HepG2 (cell line): ENCODE results near the gene CDC42EP5. TPM values are rescaled to one million over a fixed set of nuclear protein-coding genes. Genes with fewer than 3 reads are reported as not detected.

Experiments
- ATAC-seq: fragments of 200-7000 bp; cut with Tn5 transposase; 3 replicates; pipeline ENCODE4 v1.9.1; 2020; ENCODE audit warnings: mild to moderate bottlenecking, moderate library complexity
- BruUV-seq: library from RNA; stranded (reverse); fragments of 400-500 nt; replicated peaks from 2 replicates; lab custom pipeline; 2021; lab: Mats Ljungman, UMichigan
- CTCF ChIA-PET: fragments of 300-600 bp; formaldehyde crosslinking; extraction: SDS; loops from one replicate; lab custom pipeline; 2021; ENCODE audit warnings: low total read pairs, inconsistent platforms, low intra/inter-chr PET ratio; lab: Yijun Ruan, JAX
- POLR2A ChIA-PET: fragments of 350-600 bp; sonication (Branson Sonifier 250); formaldehyde crosslinking; loops from one replicate; lab custom pipeline; 2020; ENCODE audit warnings: antibody characterized with exemption, inconsistent platforms; lab: Yijun Ruan, JAX
- DNase-seq: peaks from one replicate; pipeline ENCODE4 v3.0.0-alpha.2; 2015; ENCODE audit warnings: low spot score
- FAIRE-seq: peaks from 3 replicates; lab custom pipeline; 2011; peaks lifted over from hg19 to GRCh38; lab: Jason Lieb, UNC
- H2AFZ ChIP-seq: one replicate; pipeline ENCODE4 v1.6.1; 2011; ENCODE audit warnings: low read length, inconsistent platforms
- H3K27ac ChIP-seq: fragments of 300-600 bp; 3 replicates; pipeline ENCODE4 v1.8.0; 2011; ENCODE audit warnings: mixed run types, mild to moderate bottlenecking, mixed read lengths, low read length, inconsistent platforms; ENCODE audit not compliant: insufficient read depth; ENCODE audit errors: extremely low read length
- H3K27me3 ChIP-seq, 2 experiments: fragments of 200-600 bp in 1 of 2; 2 replicates in 1 of 2; 3 replicates in 1 of 2; pipeline versions ENCODE4 v1.6.0 to v1.8.0; 2011; ENCODE audit warnings: low read length in 2 of 2, mild to moderate bottlenecking in 2 of 2, moderate library complexity in 2 of 2, inconsistent platforms in 1 of 2; ENCODE audit not compliant: insufficient read depth in 2 of 2, control insufficient read depth in 1 of 2
- H3K36me3 ChIP-seq, 2 experiments: fragments of 200-600 bp in 1 of 2; replicated peaks in 1 of 2; 2 replicates in 1 of 2; 3 replicates in 1 of 2; pipeline versions ENCODE4 v1.5.1 to v1.8.0; 2011; ENCODE audit warnings: low read length in 2 of 2, inconsistent platforms in 1 of 2; ENCODE audit not compliant: insufficient read depth in 2 of 2, control insufficient read depth in 1 of 2
- H3K4me1 ChIP-seq: 2 replicates; pipeline ENCODE4 v1.5.1; 2012; ENCODE audit warnings: low read length, inconsistent platforms; ENCODE audit not compliant: insufficient read depth
- H3K4me2 ChIP-seq: 2 replicates; pipeline ENCODE4 v1.6.0; 2011; ENCODE audit warnings: low read depth, low read length, inconsistent platforms
- H3K4me3 ChIP-seq, 3 experiments: fragments of 200-600 bp in 1 of 3; sonication (generic), shearing (Covaris generic) in 1 of 3; replicated peaks in 1 of 3; 2 replicates each; pipeline ENCODE4 v1.5.1; 2011 to 2016; ENCODE audit warnings: low read length in 3 of 3, inconsistent platforms in 2 of 3, low read depth in 2 of 3, mild to moderate bottlenecking in 2 of 3, control low read depth in 1 of 3, mixed read lengths in 1 of 3; ENCODE audit not compliant: insufficient read depth in 1 of 3
- H3K79me2 ChIP-seq: one replicate; pipeline ENCODE4 v1.6.1; 2011; ENCODE audit warnings: low read length, inconsistent platforms; ENCODE audit not compliant: insufficient read depth
- H3K9ac ChIP-seq: 2 replicates; pipeline ENCODE4 v1.6.0; 2011; ENCODE audit warnings: mild to moderate bottlenecking, low read depth, low read length, inconsistent platforms; ENCODE audit not compliant: insufficient read depth
- H3K9me3 ChIP-seq: 2 replicates; pipeline ENCODE4 v1.5.1; 2012; ENCODE audit warnings: mild to moderate bottlenecking, low read length
- H4K20me1 ChIP-seq: 2 replicates; pipeline ENCODE4 v1.6.0; 2011; ENCODE audit warnings: inconsistent platforms, mild to moderate bottlenecking, low read length, moderate library complexity; ENCODE audit not compliant: insufficient read depth
- NCOR1 ChIP-seq: fragments of 200-600 bp; sonication (generic); IDR thresholded peaks from 2 replicates; pipeline ENCODE4 v1.7.0; 2017; ENCODE audit warnings: antibody characterized with exemption, low read length, borderline replicate concordance
- POLR2AphosphoS5 ChIP-seq: IDR thresholded peaks from 2 replicates; pipeline ENCODE4 v1.6.1; 2012; ENCODE audit warnings: low read depth, low read length
- REXO4 ChIP-seq: sonication (generic); formaldehyde crosslinking; IDR thresholded peaks from 2 replicates; pipeline ENCODE4 v1.8.0; 2022; ENCODE audit warnings: missing genetic modification reagents, mild to moderate bottlenecking, borderline replicate concordance
- TOPORS ChIP-seq: sonication (generic); formaldehyde crosslinking; IDR thresholded peaks from 2 replicates; pipeline ENCODE4 v1.8.0; 2023; ENCODE audit warnings: mild to moderate bottlenecking, missing genetic modification reagents
- ZNF772 ChIP-seq: sonication (generic); formaldehyde crosslinking; IDR thresholded peaks from 2 replicates; pipeline ENCODE4 v1.5.0; 2020; ENCODE audit warnings: mild to moderate bottlenecking, missing genetic modification reagents
- WGBS: methylation state at CpG from one replicate; pipeline ENCODE4 v1.1.6; 2017; ENCODE audit warnings: low lambda C conversion rate; 5-methylcytosine and 5-hydroxymethylcytosine counted together
- in situ Hi-C: cut with HindIII; loops from 2 replicates; pipeline ENCODE4 v1.10.0; 2017; ENCODE audit warnings: low pct_unique_long_range_greater_than_20kb; ENCODE audit not compliant: extremely low pct_ligation_motif_present
- intact Hi-C: fragments of 100-400 bp; cut with micrococcal nuclease; formaldehyde crosslinking; loops from one replicate; pipeline ENCODE4 v1.10.0; 2022; ENCODE audit not compliant: unreplicated experiment
- polyA plus RNA-seq, 8 experiments: library from polyadenylated mRNA; depleted of rRNA in 3 of 8; stranded (reverse) in 7 of 8; unstranded in 1 of 8; fragments of >200 nt; fragmentation: Illumina TruSeq in 4 of 8; extraction: Trizol in 4 of 8; gene quantifications; 2 replicates each; pipeline versions ENCODE4 v1.2.1 to v1.2.3, GENCODE V29; 2011 to 2016; ENCODE audit warnings: low read depth in 4 of 8, missing spikeins in 1 of 8, mixed read lengths in 1 of 8; ENCODE audit not compliant: insufficient read depth in 1 of 8
- total RNA-seq, 5 experiments: library from RNA; depleted of rRNA; stranded (reverse); fragments of >200 nt; fragmentation: Illumina TruSeq; extraction: Trizol; gene quantifications; 2 replicates each; pipeline ENCODE4 v1.2.3, GENCODE V29; 2016; ENCODE audit warnings: low read depth in 1 of 5
- TF ChIP-seq, protein P1 (sequence below): IDR thresholded peaks from 2 replicates; pipeline ENCODE4 v1.6.1; 2012; ENCODE audit warnings: low read length, improper control_type of control experiment

CDC42EP5 gene
- total and polyA plus RNA-seq, 2 of the 13 experiments (the other 11 are each of a cell fraction or from before 2014, with no cell fraction given) = 0.41 to 1.6 TPM

DNA sequence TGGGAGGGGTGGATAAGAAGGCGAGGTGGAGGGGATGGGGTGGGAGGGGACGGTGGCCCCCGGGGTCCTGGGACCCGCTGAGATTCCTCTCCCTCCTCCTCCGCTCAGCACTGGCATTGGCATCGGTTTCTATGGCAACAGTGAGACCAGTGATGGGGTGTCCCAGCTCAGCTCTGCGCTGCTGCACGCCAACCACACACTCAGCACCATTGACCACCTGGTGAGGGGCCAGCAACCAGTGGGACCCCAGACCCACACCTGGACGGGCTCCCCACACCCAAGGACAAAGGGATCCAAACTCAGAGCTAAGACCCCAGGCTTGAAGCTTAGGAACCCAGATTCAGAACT is 52.0 kb downstream of the CDC42EP5 start:
- BruUV-seq = no TSS peak
- no peaks in the 10 kb centered on the region for H3K9me3 ChIP-seq

More for the DNA sequence above, 52.0 kb downstream of the CDC42EP5 start:
- CTCF ChIA-PET = no interaction called here
- WGBS = 95% methylated on average over 4 of the region's 9 CpGs
- TF ChIP-seq NCOR1 (no peak), TOPORS (CRISPR knock-in tag) (no peak), REXO4 (no peak), ZNF772 (no peak), POLR2AphosphoS5 (no peak)
- TF ChIP-seq, protein P1, sequence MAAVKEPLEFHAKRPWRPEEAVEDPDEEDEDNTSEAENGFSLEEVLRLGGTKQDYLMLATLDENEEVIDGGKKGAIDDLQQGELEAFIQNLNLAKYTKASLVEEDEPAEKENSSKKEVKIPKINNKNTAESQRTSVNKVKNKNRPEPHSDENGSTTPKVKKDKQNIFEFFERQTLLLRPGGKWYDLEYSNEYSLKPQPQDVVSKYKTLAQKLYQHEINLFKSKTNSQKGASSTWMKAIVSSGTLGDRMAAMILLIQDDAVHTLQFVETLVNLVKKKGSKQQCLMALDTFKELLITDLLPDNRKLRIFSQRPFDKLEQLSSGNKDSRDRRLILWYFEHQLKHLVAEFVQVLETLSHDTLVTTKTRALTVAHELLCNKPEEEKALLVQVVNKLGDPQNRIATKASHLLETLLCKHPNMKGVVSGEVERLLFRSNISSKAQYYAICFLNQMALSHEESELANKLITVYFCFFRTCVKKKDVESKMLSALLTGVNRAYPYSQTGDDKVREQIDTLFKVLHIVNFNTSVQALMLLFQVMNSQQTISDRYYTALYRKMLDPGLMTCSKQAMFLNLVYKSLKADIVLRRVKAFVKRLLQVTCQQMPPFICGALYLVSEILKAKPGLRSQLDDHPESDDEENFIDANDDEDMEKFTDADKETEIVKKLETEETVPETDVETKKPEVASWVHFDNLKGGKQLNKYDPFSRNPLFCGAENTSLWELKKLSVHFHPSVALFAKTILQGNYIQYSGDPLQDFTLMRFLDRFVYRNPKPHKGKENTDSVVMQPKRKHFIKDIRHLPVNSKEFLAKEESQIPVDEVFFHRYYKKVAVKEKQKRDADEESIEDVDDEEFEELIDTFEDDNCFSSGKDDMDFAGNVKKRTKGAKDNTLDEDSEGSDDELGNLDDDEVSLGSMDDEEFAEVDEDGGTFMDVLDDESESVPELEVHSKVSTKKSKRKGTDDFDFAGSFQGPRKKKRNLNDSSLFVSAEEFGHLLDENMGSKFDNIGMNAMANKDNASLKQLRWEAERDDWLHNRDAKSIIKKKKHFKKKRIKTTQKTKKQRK = no peak
- Histone ChIP-seq H3K27ac (no peak overlapping the region), H2AFZ (no peak overlapping the region), H4K20me1 (no peaks in the 10 kb centered on the region), H3K4me1 (peaks cover 59% of the 10 kb centered on the region), H3K4me2 (no peak overlapping the region), H3K79me2 (no peaks in the 10 kb centered on the region), H3K4me3 (no peak overlapping the region), H3K36me3 (no peaks in the 10 kb centered on the region), H3K27me3 (no peaks in the 10 kb centered on the region), H3K9ac (no peak overlapping the region; the same call in 1 of the 2 replicates)
- no peak for FAIRE-seq
- in situ Hi-C loops = no loop called here
- intact Hi-C loops = no loop called here
- no peak for ATAC-seq
- POLR2A ChIA-PET = interaction anchor here (0.9 to 4.4 kb wide), 10 partner anchors 9 to 282 kb away, joined by 3 to 55 read pairs (median 6); partner anchors contain the start of genes LENG8, LENG9, MBOAT7 and TSEN34
- DNase-seq = no peak
